Activated CD8-positive, alpha-beta memory T cell treated with anti-CD3 and anti-CD28 coated beads, Interleukin-2, amount 10 ng/mL, durations not matched to agents 7 days and 5 days (primary cell): Measurements from ENCODE around the gene DYNLL1. TPM values are rescaled to one million over a fixed set of nuclear protein-coding genes. Genes with fewer than 3 reads are reported as not detected.
"Not testable (repeated sequence)": the region's sequence is repeated elsewhere in the genome, so short reads cannot be mapped to it uniquely, and the experiment has no call there.

Experiments used
- ATAC-seq: fragments of 150-1000 bp; cut with Tn5 transposase; one replicate; pipeline ENCODE4 v1.10.0; 2021; ENCODE audit warnings: moderate library complexity
- CTCF ChIA-PET: fragments of 350-600 bp; sonication (Branson Sonifier 250); formaldehyde crosslinking; loops from one replicate; lab custom pipeline; 2021; ENCODE audit warnings: antibody characterized with exemption; lab: Charles Lee
- DNase-seq: peaks from one replicate; pipeline ENCODE4 v3.0.0-alpha.2; 2020
- H3K27ac Mint-ChIP-seq: one replicate; pipeline ENCODE4 v1.8.0; 2021; ENCODE audit warnings: mild to moderate bottlenecking, mixed read lengths
- H3K27me3 Mint-ChIP-seq: one replicate; pipeline ENCODE4 v1.8.0; 2021; ENCODE audit warnings: mixed read lengths
- H3K36me3 Mint-ChIP-seq: one replicate; pipeline ENCODE4 v1.8.0; 2021; ENCODE audit warnings: mild to moderate bottlenecking, mixed read lengths
- H3K4me1 Mint-ChIP-seq: one replicate; pipeline ENCODE4 v1.8.0; 2021; ENCODE audit warnings: mixed read lengths
- H3K4me3 Mint-ChIP-seq: one replicate; pipeline ENCODE4 v1.8.0; 2021; ENCODE audit warnings: mild to moderate bottlenecking, moderate library complexity, mixed read lengths
- H3K9me3 Mint-ChIP-seq: one replicate; pipeline ENCODE4 v1.8.0; 2022; ENCODE audit warnings: low read depth, mixed read lengths
- total RNA-seq, 2 experiments: library from RNA; stranded (reverse); gene quantifications; one replicate each; pipeline ENCODE4 v1.2.3, GENCODE V29; 2021

DYNLL1 gene
- total RNA-seq, result 100 to 1,000 TPM; 190 to 264 TPM

GRCh38 chr12:120495731-120496412, at the start of gene DYNLL1:
Gene DYNLL1 (plus strand): TSS chr12:120496113. CDS start chr12:120496422, 309 bp downstream.
- Mint-ChIP-seq H3K36me3 (peaks cover 17% of the 10 kb centered on the region), H3K27me3 (no peaks in the 10 kb centered on the region), H3K9me3 (no peaks in the 10 kb centered on the region), H3K27ac (peak within 1 kb of the TSS; percentile 72), H3K4me1 (peaks cover 30% of the 10 kb centered on the region), H3K4me3 (peak within 1 kb of the TSS; percentile 84)
- ATAC-seq (peak; percentile 96), DNase-seq (peak; percentile 97)
- CTCF ChIA-PET, result interaction anchor here (0.5 to 5.3 kb wide), 15 partner anchors 10 to 202 kb away, joined by 3 to 29 read pairs (median 3); partner anchors contain the start of genes COX6A1 and SRSF9

GRCh38 chr12:120446844-120447178, 49.1 kb upstream of the DYNLL1 start:
- not testable (repeated sequence) for H3K9me3 Mint-ChIP-seq, H3K27me3 Mint-ChIP-seq, DNase-seq, ATAC-seq
- H3K4me3 Mint-ChIP-seq, result peak overlapping the region; percentile 99
- H3K36me3 Mint-ChIP-seq, result peaks cover 23% of the 10 kb centered on the region
- peak overlapping the region; percentile 90 for H3K27ac Mint-ChIP-seq
- CTCF ChIA-PET, result interaction anchor here (1.1 to 1.4 kb wide), 5 partner anchors 10 to 49 kb away, joined by 3 to 5 read pairs (median 3); partner anchors contain the start of gene DYNLL1
- peaks cover 43% of the 10 kb centered on the region for H3K4me1 Mint-ChIP-seq

- CTCF ChIA-PET, result interaction anchor here (1.2 to 1.5 kb wide), 4 partner anchors 10 to 134 kb away, joined by 3 to 6 read pairs (median 4); partner anchors contain the start of gene POP5
- peaks cover 23% of the 10 kb centered on the region for H3K36me3 Mint-ChIP-seq
- DNase-seq, result no peak
- peak overlapping the region; percentile 90 for H3K27ac Mint-ChIP-seq
- ATAC-seq, result no peak
- H3K4me1 Mint-ChIP-seq, result peaks cover 40% of the 10 kb centered on the region
- H3K9me3 Mint-ChIP-seq, result no peaks in the 10 kb centered on the region
- H3K27me3 Mint-ChIP-seq, result no peaks in the 10 kb centered on the region
- H3K4me3 Mint-ChIP-seq, result peak overlapping the region; percentile 99
These were observed 47.9 kb upstream of the DYNLL1 start for GRCh38 chr12:120447992-120448391.

GRCh38 chr12:120452524-120452923, 43.4 kb upstream of the DYNLL1 start:
- ATAC-seq, H3K9me3 Mint-ChIP-seq, H3K27ac Mint-ChIP-seq, H3K27me3 Mint-ChIP-seq, H3K4me3 Mint-ChIP-seq, DNase-seq: not testable (repeated sequence)
- CTCF ChIA-PET, result interaction anchor here (1.0 to 6.5 kb wide), 7 partner anchors 10 to 173 kb away, joined by 4 to 37 read pairs (median 4); partner anchors contain the start of gene SRSF9
- peaks cover 16% of the 10 kb centered on the region for H3K4me1 Mint-ChIP-seq
- H3K36me3 Mint-ChIP-seq, result peaks cover 26% of the 10 kb centered on the region

- ATAC-seq (no peak), DNase-seq (no peak)
- Mint-ChIP-seq H3K4me3 (no peak overlapping the region), H3K27me3 (no peaks in the 10 kb centered on the region), H3K4me1 (peaks cover 9% of the 10 kb centered on the region), H3K9me3 (no peaks in the 10 kb centered on the region), H3K27ac (no peak overlapping the region), H3K36me3 (peaks cover 24% of the 10 kb centered on the region)
- CTCF ChIA-PET, result interaction anchor here (0.9 to 6.5 kb wide), 7 partner anchors 9 to 22 kb away, joined by 4 to 37 read pairs (median 6); partner anchors contain the start of genes COX6A1 and SRSF9
These were observed 42.7 kb upstream of the DYNLL1 start for GRCh38 chr12:120453060-120453750.

GRCh38 chr12:120453977-120454376, 41.9 kb upstream of the DYNLL1 start:
- H3K27ac Mint-ChIP-seq, result peak overlapping the region; percentile 15
- ATAC-seq, result peak; percentile 90
- CTCF ChIA-PET, result interaction anchor here (1.5 to 6.5 kb wide), 4 partner anchors 9 to 21 kb away, joined by 4 to 37 read pairs (median 6); partner anchors contain the start of gene SRSF9
- no peak overlapping the region for H3K4me3 Mint-ChIP-seq
- no peaks in the 10 kb centered on the region for H3K27me3 Mint-ChIP-seq
- DNase-seq, result peak; percentile 48
- H3K9me3 Mint-ChIP-seq, result no peaks in the 10 kb centered on the region
- peaks cover 8% of the 10 kb centered on the region for H3K4me1 Mint-ChIP-seq
- peaks cover 29% of the 10 kb centered on the region for H3K36me3 Mint-ChIP-seq

- H3K4me1 Mint-ChIP-seq, result peaks cover 5% of the 10 kb centered on the region
- H3K4me3 Mint-ChIP-seq, result no peak overlapping the region
- DNase-seq (no peak), ATAC-seq (no peak)
- H3K9me3 Mint-ChIP-seq, result no peaks in the 10 kb centered on the region
- no peaks in the 10 kb centered on the region for H3K27me3 Mint-ChIP-seq
- CTCF ChIA-PET, result interaction anchor here (0.7 to 6.5 kb wide), 5 partner anchors 11 to 1004 kb away, joined by 3 to 37 read pairs (median 6); partner anchors contain the start of gene SRSF9
- peaks cover 37% of the 10 kb centered on the region for H3K36me3 Mint-ChIP-seq
- H3K27ac Mint-ChIP-seq, result no peak overlapping the region
These were observed 40.6 kb upstream of the DYNLL1 start for GRCh38 chr12:120455302-120455701.

GRCh38 chr12:120457133-120457532, 38.8 kb upstream of the DYNLL1 start:
- Mint-ChIP-seq H3K27ac (no peak overlapping the region), H3K36me3 (peaks cover 46% of the 10 kb centered on the region), H3K9me3 (no peaks in the 10 kb centered on the region), H3K27me3 (no peaks in the 10 kb centered on the region), H3K4me3 (no peak overlapping the region), H3K4me1 (peaks cover 4% of the 10 kb centered on the region)
- no peak for DNase-seq
- ATAC-seq, result no peak
- CTCF ChIA-PET, result interaction anchor here (0.7 to 6.5 kb wide), 4 partner anchors 9 to 217 kb away, joined by 4 to 37 read pairs (median 15); partner anchors contain the start of gene SRSF9

- H3K4me1 Mint-ChIP-seq, result no peaks in the 10 kb centered on the region
- ATAC-seq, result no peak
- H3K27me3 Mint-ChIP-seq, result no peaks in the 10 kb centered on the region
- no peak overlapping the region for H3K4me3 Mint-ChIP-seq
- H3K27ac Mint-ChIP-seq, result no peak overlapping the region
- H3K36me3 Mint-ChIP-seq, result peaks cover 71% of the 10 kb centered on the region
- H3K9me3 Mint-ChIP-seq, result no peaks in the 10 kb centered on the region
- DNase-seq, result no peak
- CTCF ChIA-PET, result interaction anchor here (1.1 kb wide), 1 partner anchor 21 kb away, joined by 3 read pairs; no protein-coding TSS in a partner anchor
These were observed 35.8 kb upstream of the DYNLL1 start for GRCh38 chr12:120460157-120460556.

- peaks cover 69% of the 10 kb centered on the region for H3K36me3 Mint-ChIP-seq
- H3K27me3 Mint-ChIP-seq, result no peaks in the 10 kb centered on the region
- H3K4me3 Mint-ChIP-seq, result no peak overlapping the region
- peaks cover 12% of the 10 kb centered on the region for H3K4me1 Mint-ChIP-seq
- CTCF ChIA-PET, result interaction anchor here (1.1 to 1.7 kb wide), 2 partner anchors 10 to 22 kb away, joined by 3 to 4 read pairs; no protein-coding TSS in a partner anchor
- H3K27ac Mint-ChIP-seq, result no peak overlapping the region
- H3K9me3 Mint-ChIP-seq, result no peaks in the 10 kb centered on the region
- no peak for ATAC-seq
- no peak for DNase-seq
These were observed 33.7 kb upstream of the DYNLL1 start for GRCh38 chr12:120462099-120462640.

GRCh38 chr12:120463712-120464111, 32.2 kb upstream of the DYNLL1 start:
- no peaks in the 10 kb centered on the region for H3K27me3 Mint-ChIP-seq
- ATAC-seq (no peak), DNase-seq (no peak)
- CTCF ChIA-PET, result interaction anchor here (1.3 to 1.7 kb wide), 2 partner anchors 24 to 33 kb away, joined by 4 read pairs; no protein-coding TSS in a partner anchor
- H3K9me3 Mint-ChIP-seq, result no peaks in the 10 kb centered on the region
- peaks cover 23% of the 10 kb centered on the region for H3K4me1 Mint-ChIP-seq
- H3K4me3 Mint-ChIP-seq, result no peak overlapping the region
- H3K36me3 Mint-ChIP-seq, result peaks cover 68% of the 10 kb centered on the region
- H3K27ac Mint-ChIP-seq, result no peak overlapping the region

- H3K9me3 Mint-ChIP-seq, result no peaks in the 10 kb centered on the region
- H3K4me3 Mint-ChIP-seq, result no peak overlapping the region
- ATAC-seq (no peak), DNase-seq (no peak)
- H3K27ac Mint-ChIP-seq, result peak overlapping the region; percentile 8
- H3K27me3 Mint-ChIP-seq, result no peaks in the 10 kb centered on the region
- CTCF ChIA-PET, result interaction anchor here (0.7 to 2.7 kb wide), 13 partner anchors 7 to 1080 kb away, joined by 3 to 23 read pairs (median 5); partner anchors contain the start of genes COX6A1 and DYNLL1
- peaks cover 55% of the 10 kb centered on the region for H3K36me3 Mint-ChIP-seq
- H3K4me1 Mint-ChIP-seq, result peaks cover 30% of the 10 kb centered on the region
These were observed 30.2 kb upstream of the DYNLL1 start for GRCh38 chr12:120465756-120466155.
